GM21576 (cell line): Measurements from ENCODE around the gene C1QL4.
"Not testable (repeated sequence)": the region's sequence is repeated elsewhere in the genome, so short reads cannot be mapped to it uniquely, and the experiment has no call there.

ENCODE experiments used
- ATAC-seq: cut with Tn5 transposase; IDR thresholded peaks from one replicate; pipeline ENCODE4 v1.9.1; 2021; ENCODE audit warnings: mild to moderate bottlenecking, moderate library complexity; ENCODE audit not compliant: unreplicated experiment

Gene C1QL4

DNA sequence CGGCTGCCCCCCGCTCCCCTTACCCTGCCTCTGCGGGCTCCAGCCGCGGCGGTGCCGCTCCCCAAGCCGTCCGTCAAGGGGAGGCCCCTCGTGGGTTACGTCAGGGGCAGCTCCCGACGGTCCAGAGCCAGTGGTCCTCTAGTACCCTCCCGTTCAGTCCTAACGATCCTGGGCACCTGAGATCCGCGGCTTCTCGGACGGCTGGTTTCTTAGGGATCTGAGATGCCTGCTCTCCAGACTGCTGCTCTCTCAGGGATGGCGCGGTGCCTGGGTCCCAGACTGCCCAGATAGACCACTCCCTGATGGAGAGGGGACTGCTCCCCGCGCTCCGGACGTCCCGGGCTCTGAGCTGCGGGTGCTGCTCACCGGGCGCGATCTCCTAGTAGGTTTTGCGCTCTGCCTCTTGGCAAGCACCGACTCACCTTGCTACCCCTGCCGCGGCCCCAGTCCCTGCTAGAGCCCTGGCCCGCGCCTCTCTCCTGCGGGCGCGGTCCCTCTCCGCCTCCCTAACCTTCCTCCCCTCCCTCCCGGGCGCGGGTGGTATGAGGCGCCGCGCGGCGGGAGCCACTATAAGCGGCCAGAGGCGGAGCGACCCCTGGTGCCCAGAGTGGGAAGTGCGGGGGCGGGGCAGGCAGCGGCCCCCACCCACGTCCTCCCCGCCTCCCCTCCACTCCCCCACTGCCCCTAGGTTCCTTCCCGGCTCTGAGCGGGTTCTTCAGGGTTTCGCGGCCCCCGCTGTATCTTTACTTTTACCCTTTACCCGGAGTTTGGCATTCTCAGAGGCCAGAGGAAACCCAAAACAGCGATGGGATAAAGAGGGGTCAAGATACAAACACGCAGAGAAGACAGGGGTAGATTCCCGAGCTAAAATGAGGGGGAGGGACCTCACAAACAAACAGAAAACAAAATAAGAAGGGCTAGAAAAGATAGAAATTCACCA, at the start of gene C1QL4:
Gene C1QL4 (minus strand): TSS at position 544 of the 940 bp plus-strand sequence. CDS start 711 bp downstream, outside the sequence.
- ATAC-seq = peak; percentile 63

DNA sequence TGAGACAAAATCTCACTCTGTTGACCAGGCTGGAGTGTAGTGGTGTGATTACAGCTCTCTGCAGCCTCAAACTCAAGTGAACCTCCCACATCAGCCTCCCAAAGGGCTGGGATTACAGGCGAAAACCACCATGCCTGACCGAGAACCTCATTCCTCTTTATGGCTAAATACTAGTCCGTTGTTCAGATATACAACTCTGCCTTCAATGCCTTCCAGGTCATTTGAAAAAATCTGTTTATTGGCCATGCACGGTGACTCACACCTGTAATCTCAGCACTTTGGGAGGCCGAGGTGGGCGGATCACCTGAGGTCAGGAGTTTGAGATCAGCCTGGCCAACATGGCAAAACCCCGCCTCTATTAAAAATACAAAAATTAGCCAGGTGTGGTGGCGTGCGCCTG, 43.2 kb upstream of the C1QL4 start:
- not testable (repeated sequence) for ATAC-seq

- no peak for ATAC-seq
These were observed 40.4 kb upstream of the C1QL4 start for GRCh38 chr12:49377386-49377785.

DNA sequence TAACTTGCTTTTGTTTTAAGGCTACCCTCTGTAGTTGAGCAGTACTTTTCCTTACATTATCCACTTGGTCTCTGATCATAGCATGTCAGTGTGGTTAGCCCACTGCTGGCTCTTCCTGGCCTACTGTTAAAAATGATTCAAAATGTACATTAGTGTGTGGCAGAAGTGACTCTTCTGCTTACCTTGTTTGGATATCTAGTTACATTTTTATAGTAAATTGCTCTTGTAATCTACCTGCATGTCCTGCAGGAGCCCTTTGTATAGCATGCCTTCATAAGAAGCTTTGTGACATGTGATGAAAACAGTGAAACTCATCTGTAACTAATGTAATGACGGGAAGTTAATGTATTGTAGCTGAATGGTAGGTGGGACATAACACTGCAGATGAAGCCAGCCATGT, 38.4 kb upstream of the C1QL4 start:
- ATAC-seq = no peak

DNA sequence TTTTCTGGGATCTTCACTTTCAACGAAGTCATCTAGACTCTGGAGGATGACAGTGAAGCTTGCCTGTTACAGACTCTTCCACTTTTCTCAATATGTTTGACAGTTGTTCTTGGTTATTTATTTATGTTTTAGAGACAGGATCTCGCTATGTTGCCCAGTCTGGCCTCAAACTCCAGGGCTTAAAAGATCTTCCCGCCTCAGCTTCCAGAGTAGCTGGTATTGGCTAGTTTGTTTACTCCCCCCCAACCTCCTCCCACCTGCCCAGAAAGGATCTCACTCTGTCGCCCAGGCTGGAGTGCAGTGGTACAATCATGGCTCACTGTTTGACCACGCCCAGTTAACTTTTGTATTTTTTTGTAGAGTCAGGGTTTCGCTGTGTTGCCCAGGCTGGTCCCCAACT, 33.6 kb upstream of the C1QL4 start:
- no peak for ATAC-seq

DNA sequence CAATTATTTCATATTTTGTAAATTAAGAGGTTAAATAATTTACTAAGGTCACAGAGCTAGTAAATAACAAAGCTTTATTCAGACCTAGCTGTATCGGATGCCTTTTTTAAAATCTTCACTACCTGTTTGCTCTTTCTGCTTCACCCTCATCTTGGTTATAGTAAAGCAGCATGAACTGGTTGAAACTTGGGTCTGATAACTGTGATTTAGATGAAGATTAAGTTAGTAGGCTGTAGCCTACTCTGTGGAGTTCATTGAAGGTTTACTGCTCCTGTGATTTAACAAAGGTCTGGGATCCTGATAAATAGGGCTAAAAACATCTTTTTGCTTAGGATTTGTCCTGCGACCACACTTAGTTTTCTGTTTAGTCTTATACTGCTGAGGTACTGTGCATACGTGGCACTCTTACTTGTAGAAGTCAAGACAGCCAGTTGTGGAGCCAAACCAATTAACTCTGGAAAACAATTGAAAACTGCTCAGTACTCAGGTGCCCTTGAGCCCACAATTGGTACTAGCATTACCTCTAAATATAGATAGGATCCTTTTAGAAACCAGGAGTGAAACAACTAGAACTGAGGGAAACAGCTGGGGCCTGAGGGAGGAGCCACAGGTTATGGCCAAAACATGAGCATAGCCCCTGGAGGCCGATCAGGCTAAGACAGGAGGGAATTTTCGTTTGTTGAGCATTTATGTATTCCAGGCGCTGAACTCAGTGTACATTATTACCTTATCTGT, 32.6 kb upstream of the C1QL4 start:
- peak; percentile 48 for ATAC-seq

DNA sequence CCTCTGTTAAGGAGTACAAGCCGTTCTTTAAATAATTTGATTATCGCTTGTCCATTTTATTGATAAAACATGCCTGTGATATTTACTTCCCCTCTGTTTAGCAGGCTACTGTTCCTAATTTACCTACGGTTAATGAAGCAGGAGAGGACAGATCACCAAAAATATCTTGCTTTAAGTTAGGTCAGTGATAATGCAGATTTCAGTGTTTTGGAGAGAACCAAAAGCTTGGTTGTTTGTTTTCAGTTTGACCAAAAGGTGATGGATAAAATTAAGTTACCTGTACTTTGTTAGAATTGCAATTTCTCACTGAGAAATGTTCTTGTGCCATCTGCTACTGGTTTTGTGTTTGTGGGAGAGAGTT, 31.2 kb upstream of the C1QL4 start:
- ATAC-seq = no peak

GRCh38 chr12:49367381-49368239, 30.6 kb upstream of the C1QL4 start, which contains the start of gene SPATS2:
SPATS2 (plus strand) TSS chr12:49367462; CDS start chr12:49461013, 93,551 bp downstream.
- ATAC-seq = no peak

DNA sequence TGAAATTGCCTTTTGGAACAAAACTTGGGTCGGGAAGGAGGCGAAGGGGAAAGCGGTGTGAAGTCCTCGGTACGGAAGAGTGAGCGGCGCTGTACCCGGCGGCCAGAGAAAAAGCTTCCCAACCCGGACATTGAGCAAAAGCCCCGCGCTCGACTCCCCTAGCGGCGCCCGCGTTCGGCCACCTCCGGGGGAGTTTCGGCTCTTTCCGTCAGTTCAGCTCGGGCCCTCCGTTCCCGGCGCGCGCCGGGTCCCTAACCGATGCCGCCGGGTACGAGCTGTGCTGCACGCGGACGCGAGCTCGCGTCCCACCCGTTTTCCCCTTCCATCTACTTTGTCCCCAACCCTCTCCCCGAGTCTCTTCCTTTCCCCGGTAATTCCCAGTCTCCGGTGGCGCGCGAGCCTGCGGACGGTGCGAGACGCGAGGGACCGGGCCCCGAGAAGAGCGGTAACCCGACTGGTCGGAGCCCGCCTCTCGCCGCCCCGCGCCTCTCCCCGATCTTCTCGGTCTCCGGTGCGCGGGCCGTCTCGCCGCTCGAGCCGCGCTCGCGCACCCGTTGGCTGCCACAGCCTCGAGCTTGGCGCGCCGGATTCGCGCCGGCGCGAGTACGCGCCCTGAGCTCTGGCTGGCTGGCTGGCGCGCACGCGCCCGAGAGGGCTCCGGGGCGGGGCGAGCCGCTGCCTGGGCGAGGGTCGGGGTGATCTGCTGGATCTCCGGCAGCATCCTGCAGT, 29.8 kb upstream of the C1QL4 start:
- ATAC-seq = peak; percentile 51

DNA sequence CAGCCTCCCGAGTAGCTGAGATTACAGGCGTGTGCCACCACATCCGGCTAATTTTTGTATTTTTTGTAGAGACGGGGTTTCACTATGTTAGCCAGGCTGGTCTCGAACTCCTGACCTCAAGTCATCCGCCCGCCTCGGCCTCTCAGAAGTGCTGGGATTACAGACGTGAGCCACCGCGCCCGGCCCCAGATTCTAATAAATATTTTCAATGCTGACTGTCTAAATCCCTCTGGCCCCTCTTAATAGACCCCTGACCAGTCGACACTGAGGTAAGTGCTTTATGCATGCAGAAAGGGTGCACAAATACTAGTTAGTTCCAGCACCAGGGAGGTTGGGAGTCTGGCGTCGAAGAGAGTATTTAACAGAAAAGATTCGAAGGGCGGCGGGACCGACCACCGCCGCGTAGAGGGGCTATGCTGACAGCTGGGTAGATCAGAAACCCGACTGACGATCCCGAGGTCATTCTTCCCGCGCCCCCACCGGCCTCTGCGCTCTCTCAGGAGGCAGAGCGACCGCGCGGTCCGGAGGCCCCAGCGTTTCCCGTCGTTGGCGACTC, 29.2 kb upstream of the C1QL4 start:
- peak; percentile 11 for ATAC-seq

DNA sequence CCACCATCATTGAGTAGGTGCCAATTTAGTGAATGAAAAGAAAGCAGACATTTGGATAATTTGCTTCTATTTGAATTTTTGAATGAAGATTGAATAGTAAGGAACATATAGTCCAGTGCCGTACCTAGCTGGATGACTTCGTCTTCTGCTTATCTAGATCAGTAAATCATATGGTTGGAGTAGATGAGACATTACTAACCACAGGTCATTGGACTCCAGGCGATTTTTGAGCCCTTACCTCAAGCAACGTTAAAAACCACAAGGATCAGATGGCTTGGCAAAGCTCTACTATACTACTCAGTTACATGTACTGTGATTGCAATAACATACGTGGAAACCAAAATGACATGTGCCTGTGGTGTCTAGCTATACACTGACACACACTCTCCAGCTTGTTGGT, 28.6 kb upstream of the C1QL4 start:
- ATAC-seq = no peak

DNA sequence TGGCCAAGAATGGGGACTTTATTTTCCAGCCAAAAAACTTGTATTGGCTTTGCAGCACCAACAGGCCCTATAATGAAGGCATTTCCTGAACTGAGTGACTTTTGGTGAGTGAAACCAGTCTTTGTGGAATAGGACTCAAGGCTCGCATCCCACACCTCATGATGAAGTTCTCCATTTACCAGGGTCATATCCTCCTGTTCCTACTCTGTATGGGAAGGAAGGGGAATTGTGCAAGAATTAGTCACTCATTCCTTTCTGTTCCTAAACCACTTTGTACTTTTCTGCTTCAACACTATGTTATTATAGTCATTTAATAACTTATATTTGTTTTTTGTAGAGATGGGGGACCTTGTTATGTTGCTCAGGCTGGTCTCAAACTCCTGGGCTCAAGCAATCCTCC, 28.0 kb upstream of the C1QL4 start:
- ATAC-seq = no peak

DNA sequence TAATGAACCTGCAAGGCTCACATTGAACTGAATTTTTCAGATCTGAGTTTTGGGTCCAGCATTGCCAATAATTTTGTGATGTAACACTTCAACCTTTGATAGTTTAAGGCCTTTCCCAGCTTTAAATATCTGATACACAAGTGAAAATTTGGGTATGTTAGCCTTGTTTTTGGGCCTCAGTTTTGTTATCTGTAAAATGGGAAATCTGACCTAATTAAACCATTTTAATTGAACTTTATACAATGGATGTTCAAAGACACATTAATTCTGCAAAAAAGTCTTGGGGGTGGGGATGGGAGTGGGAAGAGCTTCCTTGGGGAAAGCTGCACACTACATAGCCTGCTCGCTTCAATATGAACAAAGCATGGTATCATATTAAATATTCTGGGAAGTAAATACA, 25.1 kb upstream of the C1QL4 start:
- ATAC-seq = no peak

GRCh38 chr12:49359671-49360070, 22.7 kb upstream of the C1QL4 start:
- ATAC-seq = no peak

DNA sequence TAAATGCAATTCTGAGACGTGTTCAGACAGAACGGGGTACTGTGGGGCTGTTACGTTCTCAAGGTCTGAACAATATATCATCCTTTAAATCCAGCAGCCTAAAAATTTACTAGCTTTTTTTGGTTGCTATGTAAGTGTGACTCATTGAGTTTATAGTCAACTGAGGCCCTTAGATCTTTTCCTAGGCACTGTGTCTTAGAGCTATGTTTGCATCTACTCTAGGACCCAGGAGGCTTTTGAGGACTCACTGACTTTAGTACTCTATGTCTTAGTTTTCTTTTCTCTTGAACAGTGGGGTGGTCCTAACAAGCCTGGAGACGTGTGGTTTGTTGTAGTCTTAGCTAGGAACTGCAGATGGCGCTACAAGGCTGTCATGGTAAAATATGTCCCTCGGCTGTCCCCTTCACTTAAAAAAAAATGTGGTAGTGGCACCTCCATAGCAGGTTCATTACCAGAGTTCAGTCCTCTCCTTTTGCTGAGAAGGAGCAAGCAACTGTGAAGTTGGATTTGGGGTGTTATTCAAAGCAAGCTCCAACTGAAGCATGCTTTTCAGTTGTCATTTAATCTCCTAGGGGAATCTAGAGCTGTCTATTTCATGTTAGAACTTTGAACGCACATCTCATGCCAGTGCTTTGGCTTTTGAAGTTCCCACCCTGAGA, 21.6 kb upstream of the C1QL4 start:
- ATAC-seq = peak; percentile 64

GRCh38 chr12:49357103-49357678, 20.2 kb upstream of the C1QL4 start:
- no peak for ATAC-seq

- no peak for ATAC-seq
These were observed 18.9 kb upstream of the C1QL4 start for GRCh38 chr12:49355913-49356312.

GRCh38 chr12:49352351-49352750, 15.4 kb upstream of the C1QL4 start:
- no peak for ATAC-seq

DNA sequence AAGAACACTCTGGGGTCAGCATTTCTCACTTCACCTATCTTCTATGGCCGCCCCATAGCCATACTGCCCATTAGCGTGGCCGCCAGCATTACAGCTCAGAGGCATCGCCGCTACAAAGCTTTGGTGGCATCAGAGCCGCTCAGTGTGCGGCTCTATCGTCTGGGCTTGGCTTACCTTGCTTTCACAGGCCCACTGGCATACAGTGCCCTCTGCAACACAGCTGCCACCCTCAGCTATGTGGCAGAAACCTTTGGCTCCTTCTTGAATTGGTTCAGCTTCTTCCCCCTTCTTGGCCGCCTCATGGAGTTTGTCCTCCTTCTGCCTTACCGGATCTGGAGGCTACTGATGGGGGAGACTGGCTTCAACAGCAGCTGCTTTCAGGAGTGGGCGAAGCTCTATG, 12.3 kb upstream of the C1QL4 start:
- no peak for ATAC-seq
